ENCODE results near the gene SRP9.

DNA sequence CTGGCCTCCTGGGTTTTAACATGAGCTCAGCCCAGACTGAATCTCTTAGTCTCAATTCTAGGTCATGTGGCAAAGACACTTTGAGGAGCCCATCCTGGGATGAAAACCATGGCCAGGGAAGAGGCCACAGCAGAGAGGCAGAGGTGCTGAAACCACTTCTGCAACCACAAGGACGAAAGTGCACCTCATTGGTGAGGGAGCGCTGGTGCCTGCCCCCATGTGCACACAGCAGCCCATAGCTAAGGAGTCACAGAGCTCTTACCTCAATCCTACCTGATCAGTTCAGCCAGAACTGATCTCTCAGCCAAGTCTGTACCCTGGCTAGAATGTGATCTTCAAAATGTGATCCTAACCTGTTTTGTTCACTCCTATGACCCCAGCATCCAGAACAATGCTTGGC is 32.9 kb upstream of the SRP9 start:
- TF ChIP-seq, protein P1, sequence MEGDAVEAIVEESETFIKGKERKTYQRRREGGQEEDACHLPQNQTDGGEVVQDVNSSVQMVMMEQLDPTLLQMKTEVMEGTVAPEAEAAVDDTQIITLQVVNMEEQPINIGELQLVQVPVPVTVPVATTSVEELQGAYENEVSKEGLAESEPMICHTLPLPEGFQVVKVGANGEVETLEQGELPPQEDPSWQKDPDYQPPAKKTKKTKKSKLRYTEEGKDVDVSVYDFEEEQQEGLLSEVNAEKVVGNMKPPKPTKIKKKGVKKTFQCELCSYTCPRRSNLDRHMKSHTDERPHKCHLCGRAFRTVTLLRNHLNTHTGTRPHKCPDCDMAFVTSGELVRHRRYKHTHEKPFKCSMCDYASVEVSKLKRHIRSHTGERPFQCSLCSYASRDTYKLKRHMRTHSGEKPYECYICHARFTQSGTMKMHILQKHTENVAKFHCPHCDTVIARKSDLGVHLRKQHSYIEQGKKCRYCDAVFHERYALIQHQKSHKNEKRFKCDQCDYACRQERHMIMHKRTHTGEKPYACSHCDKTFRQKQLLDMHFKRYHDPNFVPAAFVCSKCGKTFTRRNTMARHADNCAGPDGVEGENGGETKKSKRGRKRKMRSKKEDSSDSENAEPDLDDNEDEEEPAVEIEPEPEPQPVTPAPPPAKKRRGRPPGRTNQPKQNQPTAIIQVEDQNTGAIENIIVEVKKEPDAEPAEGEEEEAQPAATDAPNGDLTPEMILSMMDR (IDR thresholded peaks at IDR 0.05; ENCODE audit: low read depth, low read length, poor library complexity, severe bottlenecking) = no peak
- no peak for TF ChIP-seq EZH2phosphoT487 (IDR thresholded peaks at IDR 0.05; ENCODE audit: borderline replicate concordance, low read length)
